GM11168 (cell line): ENCODE data around the gene HDDC3.
"Not testable (repeated sequence)": the region's sequence is repeated elsewhere in the genome, so short reads cannot be mapped to it uniquely, and the experiment has no call there.

ENCODE experiments used
- in situ Hi-C: fragments of 300-500 bp; cut with MboI; formaldehyde crosslinking; loops from one replicate; pipeline ENCODE4 v1.12.0; 2022; ENCODE audit warnings: low sequenced_read_pairs; ENCODE audit not compliant: unreplicated experiment

HDDC3 gene

DNA sequence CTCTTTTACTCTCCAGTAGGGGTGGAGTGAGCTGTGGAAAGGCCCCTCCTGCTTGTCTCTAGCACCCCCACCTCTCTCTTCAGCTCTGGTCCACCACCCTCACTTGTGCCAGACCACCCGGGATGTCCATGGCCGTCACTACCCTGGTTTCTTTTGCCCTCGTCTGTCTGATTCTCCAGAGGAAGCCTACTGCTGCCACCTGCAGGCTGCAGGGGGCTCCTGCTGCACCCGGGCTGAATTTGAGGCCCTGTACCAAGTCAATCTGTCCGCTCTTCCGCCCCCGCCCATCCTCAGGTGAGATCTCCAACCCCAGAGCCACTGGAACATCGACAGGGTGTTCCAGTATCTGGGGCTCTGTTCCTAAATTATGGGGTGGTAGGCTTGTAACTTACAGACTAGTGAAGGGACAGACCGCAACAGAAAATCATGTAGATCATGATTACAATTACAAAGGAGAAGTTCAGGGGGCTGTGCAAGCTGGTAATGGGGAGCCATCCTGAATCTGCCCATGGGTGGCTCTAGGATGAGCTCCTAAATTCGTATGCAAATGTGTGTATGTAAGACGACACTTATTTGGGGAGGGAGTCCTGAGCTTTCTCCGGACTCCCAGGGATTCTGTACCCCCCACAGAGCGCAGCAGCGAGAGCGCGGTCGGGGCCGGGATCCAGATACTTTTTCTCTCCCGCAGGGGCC is 2.1 kb upstream of the HDDC3 start:
- in situ Hi-C loops, result no loop called here

DNA sequence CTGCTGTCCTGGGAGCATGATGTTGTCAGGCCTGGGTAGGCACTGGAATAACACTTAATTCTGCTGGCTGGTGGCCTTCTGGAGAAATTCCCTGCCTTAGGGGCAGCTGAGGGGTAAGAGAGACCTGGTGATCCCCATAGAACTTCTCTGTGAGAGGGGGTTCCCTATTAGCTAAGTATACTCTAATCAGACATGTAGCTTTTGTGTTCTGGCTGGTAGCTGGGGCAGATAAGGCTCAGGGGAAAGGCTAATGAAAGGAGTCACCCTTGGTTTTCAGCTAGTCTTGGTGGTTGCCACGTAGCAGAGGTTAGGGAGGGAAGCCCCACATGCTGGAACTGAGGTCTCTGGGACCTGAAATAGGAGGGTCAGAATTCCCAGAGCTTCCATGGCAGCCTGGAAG is 952 bp upstream of the HDDC3 start:
- in situ Hi-C loops, result no loop called here

DNA sequence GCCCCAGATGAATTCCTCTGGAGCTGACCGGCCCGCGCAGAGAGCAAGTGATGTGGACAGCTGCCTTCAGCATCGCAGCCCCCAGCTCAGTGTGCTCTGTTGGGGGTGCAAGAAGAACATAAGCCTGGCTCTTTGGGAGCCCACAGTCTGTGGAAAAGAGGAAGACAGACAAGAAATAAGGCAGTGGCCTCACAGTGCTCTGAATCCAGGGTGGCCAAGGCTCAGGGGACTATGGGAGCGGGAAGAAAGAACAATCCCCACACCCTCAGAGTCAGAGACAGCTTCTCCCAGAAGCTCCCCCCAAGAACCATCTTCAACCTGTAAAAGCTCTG is 277 bp upstream of the HDDC3 start:
- in situ Hi-C loops, result no loop called here

DNA sequence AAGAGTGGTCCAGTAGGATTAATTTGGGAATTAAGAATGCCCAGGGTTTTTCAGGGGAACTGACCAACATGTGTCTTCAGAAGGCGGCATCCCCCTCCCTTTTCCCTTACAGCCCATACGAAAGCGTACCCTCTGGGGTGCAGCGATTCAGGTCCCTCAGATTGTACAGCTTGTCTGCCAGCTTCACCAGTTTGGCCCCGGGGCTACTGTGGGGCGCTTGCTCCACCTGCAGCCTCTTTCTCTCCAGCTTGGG is 848 bp downstream of the HDDC3 start:
- in situ Hi-C loops, result no loop called here

DNA sequence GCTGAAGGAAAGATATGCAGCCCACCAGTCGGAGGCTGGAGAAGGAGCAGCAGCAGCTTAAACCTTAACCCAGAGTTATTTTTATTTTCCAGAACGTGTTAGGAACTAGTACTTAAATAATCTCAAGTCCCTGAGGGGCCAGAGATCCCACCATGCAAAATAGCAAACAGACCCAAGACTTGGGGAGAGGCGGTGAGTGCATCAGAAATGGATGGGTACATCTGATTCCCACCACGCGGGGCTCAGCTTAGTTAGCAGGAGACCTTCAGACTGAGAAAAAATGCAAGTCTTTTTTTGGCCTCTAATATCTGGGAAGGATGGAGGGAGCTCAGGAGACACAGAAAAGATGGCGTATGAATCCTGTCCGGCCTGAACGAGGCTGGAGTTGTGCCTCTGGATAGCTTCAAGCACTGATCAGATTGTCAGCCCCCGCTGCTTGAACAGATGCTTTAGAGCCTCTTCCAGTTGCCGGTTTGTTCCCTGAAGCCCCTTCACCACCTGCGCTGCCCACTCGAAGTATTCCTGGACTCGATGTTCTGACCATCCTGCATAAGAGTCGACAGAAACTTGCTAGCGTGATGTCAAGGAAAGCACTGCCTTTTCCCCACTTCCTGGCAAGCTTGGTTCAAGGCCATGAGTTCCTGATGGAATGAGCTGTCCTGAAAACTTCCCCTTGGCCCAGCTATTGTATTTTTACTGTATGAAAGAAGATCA is 1.3 kb downstream of the HDDC3 start:
- in situ Hi-C loops, result no loop called here

DNA sequence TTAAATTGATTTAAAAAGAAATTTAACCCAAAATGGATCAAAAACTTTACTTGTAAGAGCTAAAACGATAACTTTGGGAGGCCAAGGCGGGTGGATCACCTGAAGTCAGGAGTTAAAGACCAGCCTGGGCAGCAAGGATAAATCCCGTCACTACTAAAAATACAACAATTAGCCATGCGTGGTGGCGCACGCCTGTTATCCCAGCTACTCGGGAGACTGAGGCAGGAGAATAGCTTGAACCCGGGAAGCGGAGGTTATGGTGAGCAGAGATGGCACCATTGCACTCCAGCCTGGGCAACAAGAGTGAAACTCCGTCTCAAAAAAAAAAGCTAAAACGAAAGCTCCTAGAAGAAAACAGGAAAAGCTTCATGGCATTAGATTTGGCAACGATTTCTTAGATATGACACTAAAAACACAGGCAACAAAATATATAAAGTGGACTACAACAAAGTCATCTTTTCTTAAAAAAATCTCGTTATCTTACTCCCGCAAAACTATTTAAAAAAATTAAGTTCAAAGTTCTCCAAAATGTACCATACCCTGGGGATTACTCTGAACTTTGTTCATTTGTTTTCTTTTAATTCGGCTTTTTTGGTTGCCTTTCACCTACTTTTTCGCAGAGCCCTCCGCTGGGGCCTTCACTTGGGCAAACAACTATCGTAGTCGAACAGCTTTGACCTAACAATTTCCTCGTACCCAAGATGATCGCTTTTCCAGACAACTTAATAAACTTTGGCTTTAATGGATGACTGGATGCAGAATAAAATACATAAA is 2.9 kb downstream of the HDDC3 start:
- in situ Hi-C loops, result no loop called here

DNA sequence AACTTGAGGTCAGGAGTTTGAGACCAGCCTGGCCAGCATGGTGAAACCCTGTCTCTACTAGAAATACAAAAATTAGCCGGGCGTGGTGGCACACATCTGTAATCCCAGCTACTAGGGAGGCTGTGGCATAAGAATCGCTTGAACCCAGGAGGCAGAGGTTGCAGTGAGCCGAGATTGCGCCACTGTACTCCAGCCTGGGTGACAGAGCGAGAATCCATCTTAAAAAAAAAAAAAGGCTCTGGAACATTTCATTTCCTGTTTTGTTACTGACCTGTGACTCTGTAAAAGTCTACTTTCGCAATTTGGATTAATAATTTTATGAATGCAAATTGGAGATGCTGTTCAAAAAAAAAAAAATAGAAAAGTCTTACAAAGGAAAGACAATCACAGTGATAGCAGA is 4.2 kb downstream of the HDDC3 start:
- in situ Hi-C loops, result not testable (repeated sequence)

DNA sequence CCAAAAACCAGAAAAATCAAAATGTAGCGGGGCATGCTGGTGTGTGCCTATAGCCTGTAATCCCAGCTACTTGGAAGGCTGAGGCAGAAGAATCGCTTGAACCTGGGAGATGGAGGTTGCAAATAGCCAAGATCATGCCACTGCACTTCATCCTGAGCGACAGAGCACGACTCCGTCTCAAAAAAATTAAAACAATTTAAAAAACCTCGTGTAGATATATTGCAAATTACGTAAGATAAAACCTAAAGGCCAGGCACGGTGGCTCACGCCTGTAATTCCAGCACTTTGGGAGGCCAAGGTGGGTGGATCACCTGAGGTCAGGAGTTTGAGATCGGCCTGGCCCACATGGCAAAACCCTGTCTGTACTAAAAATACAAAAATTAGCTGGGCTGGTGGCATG is 5.6 kb downstream of the HDDC3 start:
- in situ Hi-C loops, result not testable (repeated sequence)

DNA sequence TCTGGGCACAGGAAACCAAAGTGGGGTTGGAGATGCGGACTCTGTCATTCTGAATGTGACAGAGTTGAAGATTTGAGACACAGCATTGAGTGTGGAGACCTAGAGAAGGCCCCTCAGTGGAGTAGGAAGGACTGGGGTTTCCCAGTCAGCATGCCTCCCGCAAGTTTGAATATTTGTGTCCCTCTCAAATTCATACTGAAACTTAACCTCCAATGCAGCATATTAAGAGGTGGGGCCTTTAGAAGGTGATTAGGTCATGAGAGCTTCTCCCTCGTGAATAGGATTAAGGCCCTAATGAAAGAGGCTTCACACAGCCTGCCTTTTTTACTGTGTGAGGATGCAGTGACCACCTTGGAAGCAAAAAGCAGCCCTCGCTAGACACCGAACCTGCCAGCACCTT is 8.0 kb downstream of the HDDC3 start:
- in situ Hi-C loops, result no loop called here

DNA sequence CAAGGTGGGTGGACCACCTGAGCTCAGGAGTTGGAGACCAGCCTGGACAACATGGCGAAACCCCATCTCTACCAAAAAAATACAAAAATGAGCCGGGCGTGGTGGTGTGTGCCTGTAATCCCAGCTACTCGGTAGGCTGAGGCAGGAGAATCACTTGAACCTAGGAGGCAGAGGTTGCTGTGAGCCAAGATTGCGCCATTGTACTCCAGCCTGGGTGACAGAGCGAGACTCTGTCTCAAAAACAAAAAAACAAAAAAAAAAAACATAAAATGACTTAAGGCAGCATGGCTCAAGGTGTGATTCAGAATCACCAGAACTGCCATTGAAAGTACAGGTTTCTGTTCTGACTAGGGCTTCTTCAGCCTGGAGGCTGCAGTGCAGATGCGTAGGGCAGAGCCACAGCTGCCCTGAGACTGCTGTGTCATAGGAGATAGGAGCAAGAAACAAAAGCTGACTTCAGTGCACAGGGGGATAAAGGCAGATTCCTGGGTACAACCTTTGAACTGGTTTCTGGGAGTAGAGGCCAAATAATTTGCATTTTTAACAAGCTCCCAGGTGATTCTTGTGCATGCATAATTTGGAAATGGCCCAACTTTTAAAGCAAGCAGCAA is 9.5 kb downstream of the HDDC3 start:
- in situ Hi-C loops, result not testable (repeated sequence)

DNA sequence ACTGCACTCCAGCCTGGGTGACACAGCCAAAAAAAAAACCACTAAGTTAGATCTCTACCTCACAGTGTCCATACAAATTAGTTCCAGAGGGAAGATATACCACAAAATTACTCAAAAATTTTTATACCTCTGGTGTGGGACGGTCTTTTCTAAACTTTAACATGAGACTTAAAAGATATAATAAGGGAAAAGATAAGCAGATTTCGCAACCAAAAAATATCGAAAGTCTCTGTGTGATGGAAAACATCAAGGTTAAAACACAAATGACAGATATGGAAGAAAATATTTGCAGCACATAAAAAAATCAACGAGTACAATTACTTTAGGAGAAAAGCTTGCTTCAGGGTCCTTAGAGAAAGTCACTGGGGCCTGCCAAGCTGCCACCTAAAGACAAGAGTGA is 10.5 kb downstream of the HDDC3 start:
- in situ Hi-C loops, result no loop called here

DNA sequence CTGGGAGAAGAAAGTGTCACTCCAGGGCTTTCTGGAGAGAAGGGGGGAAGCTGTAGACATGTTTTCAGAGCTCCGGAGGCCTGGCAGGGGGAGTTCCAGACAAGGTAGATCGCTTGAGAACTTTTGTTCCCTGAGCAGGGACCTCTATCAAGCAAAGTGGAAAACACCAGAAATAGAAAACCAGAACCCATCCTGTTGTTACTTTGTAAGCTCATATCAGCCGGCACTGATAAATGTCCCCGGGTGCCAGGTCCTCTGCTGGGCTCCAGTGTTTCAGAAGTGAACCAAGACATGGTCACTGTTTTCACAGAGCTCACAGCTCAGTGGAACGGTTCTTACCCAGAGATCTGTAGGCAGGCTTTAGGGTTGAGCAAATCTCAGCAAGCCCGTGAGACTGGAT is 13.5 kb downstream of the HDDC3 start:
- in situ Hi-C loops, result no loop called here

DNA sequence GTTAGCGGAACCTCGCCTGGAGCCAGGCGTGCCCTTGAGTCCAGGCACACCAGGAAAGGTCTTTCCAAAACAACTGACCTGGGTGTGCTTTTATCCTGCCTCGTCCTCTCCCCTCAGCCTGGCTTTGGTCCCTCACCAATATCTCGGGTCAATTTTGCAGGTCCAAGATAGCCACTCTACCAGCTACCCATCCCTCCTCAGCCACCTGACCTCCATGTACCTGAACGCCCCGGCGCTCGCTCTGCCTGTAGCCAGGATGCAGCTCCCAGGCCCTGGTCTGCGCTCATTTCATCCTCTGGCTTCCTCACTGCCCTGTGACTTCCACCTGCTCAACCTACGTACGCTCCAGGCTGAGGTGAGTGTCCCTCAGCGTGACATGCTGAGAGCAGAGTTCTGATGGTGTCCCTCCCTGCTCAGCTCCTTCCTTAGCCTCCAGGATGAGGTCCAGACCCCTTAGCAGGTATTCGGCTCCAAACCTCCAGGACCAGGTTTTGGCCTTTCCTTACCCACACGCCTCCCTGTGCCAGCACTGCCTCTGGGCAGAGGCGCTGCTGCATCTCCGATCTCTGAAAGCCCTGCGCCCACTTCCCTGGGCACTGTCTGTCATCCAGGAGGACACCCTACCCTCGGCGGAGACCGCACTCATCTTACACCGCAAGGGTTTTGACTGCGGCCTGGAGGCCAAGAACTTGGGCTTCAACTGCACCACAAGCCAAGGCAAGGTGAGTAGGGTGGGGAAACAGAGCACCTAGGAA is 14.1 kb downstream of the HDDC3 start:
- in situ Hi-C loops, result no loop called here

DNA sequence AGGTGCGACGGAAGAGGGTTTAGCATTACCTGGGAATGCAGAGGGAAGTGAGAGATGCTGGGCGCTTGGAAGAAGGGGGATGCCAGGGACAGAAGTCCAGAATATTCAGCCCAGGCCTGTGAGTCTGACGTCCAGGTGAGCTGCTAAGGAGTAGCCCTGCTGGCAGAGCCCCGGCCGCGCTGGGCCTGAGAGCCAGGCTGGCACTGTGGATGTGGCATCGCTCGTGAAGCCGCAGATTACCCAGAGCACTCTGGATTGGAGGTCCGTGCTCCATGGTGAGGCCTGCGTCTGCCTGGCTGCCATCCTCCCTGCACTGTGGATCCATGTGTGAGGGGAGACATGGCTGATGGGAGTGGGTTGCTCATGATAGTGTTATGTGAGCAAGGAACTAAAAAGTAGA is 14.8 kb downstream of the HDDC3 start:
- in situ Hi-C loops, result no loop called here

DNA sequence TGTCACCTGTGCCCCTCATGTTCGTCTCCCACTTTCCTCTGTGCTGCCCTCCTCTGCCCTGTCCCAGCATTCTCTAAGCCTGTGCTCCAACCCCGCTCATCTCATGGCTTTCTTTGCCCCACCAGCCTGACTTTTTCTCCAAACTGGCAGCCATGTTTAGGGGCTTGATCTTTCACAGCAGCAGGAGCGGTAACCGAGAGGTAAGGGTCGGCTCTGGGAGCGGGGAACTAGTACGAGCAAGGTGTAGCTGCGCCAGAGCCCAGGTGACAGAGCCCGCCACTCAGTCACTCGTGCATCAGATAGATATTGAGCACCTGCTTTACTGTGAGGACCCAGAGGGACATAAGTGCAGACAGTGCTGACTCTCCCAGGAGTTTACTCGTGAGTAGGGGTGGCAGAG is 15.9 kb downstream of the HDDC3 start:
- in situ Hi-C loops, result no loop called here

DNA sequence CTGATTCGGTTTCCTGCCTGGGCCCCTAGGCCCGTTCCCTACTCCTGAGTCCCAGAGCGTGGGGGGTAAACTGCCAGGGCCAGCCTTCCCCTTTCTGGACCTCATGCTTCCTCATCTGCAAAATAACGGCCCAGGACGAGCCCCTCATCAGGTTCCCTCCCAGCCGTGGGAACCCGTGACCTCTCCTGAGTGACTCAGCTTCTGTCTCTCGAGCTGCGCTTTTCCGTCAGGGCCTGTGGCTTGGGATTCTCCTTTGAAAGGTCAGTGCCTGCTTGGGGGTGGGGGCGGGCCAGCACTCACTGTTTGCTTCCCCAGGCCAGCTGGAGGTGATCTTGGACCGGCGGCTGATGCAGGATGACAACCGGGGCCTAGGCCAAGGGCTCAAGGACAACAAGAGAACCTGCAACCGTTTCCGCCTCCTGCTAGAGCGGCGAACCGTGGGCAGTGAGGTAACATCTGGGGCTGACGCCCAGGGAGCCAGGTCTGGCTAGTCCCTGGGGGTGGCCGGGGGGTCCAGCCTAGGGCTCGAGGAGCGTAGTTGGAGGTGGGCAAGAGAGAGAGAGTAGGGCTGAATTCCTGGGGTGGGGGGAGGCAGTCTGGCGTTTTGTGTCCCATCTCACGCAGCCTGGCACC is 16.4 kb downstream of the HDDC3 start:
- in situ Hi-C loops, result no loop called here

DNA sequence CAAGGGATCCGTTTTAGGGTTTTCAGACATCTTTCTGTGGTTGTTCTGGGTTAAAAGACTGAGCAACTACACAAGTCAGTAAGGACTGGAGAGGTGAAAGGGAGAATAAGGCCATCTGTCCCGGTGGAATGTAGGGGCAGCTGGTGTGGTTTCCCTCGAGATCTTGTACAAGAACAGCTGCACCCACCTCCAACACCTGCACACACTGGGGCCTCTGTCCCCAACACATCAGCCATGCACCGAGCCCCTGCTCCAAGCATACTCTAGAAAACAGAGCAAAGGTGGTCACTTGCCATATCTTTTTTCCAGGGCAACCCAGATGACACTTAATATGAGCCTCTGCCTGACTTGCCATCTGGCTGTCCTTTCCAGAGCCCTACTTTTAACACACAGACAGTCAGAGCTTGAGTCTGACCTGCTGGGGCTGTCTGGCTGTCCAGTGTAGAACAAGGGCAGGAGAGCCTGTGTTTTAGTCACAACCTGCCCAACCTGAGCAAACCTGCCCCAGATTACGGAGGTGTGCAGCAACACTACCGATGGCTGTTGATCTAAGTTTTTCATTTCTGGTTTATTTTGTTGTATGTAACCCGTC is 17.0 kb downstream of the HDDC3 start:
- in situ Hi-C loops, result no loop called here

DNA sequence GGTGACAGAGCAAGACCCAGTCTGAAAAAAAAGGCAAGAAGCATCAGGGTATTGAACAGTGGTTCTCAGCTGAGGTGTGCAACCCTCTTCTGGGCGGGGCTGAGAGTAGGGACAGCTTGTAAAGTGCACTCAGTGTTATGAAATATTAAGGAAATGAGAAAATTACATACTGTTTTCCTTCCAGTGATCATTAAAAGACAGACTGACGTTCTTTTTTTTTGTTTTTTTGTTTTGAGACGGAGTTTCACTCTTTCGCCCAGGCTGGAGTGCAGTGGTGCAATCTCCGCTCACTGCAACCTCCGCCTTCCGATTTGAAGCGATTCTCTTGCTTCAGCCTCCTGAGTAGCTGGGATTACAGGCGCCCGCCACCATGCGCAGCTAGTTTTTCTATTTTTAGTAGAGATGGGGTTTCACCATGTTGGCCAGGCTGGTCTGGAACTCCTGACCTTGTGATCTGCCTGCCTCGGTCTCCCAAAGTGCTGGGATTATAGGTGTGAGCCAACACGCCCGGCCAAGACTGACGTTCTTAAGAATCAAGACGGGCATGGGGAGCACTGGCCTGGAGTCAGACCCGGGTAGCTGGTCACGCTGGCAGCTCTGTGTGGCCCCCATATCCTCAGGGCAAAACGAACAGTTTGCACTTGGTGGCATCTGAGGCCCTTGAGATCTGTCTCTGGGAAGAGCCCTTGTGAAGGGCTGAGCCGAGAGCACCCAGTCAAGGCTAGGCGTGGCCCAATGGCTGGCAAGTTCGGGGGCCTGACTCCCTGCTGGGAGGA is 17.9 kb downstream of the HDDC3 start:
- in situ Hi-C loops, result no loop called here

DNA sequence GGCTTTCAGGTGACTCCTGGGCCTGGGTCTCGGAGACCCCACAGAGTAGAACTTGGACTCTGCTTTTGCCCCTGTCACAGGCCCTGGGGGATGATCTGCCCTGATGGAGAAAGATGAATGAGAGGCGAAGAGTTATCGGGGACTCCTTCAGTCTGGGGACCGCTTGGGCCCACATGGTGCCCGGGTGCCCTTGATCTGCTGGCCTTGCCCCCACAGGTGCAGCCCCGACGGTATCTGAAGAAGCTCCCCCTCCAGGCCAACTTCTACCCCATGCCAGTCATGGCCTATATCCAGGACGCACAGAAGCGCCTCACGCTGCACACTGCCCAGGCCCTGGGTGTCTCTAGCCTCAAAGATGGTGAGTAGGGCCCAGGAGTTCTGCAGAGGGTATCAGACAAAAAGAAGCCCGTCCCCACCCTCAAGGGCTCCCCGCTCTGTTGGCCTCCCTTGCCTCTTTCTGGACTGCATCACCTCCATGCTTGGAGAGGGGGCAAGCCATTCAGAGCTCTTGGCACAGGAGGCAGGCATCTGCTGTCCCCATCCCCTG is 18.9 kb downstream of the HDDC3 start:
- in situ Hi-C loops, result no loop called here
